GM23338 (cell line): ENCODE data around the gene RAB9A.

Source experiments
- CREB1 ChIP-seq: fragments of 250-450 bp; sonication (Bioruptor Pico); IDR thresholded peaks from 2 replicates; pipeline ENCODE4 v1.5.0; 2020; ENCODE audit warnings: low read depth, mild to moderate bottlenecking, moderate library complexity
- EZH2 ChIP-seq: fragments of 200-600 bp; sonication (generic); IDR thresholded peaks from one replicate; pipeline ENCODE4 v1.8.0; 2017; ENCODE audit warnings: antibody characterized with exemption, mild to moderate bottlenecking, low read depth; ENCODE audit not compliant: unreplicated experiment
- EZH2phosphoT487 ChIP-seq: fragments of 200-600 bp; sonication (generic); IDR thresholded peaks from one replicate; pipeline ENCODE4 v1.8.1; 2018; ENCODE audit warnings: antibody characterized with exemption; ENCODE audit not compliant: unreplicated experiment
- JUNB ChIP-seq: IDR thresholded peaks from one replicate; pipeline ENCODE4 v1.6.1; 2016; ENCODE audit warnings: antibody characterized with exemption; ENCODE audit not compliant: unreplicated experiment
- NANOG ChIP-seq: IDR thresholded peaks from 2 replicates; pipeline ENCODE4 v1.6.1; 2016; ENCODE audit warnings: antibody characterized with exemption, borderline replicate concordance
- POLR2AphosphoS5 ChIP-seq: IDR thresholded peaks from 2 replicates; pipeline ENCODE4 v1.6.1; 2016; ENCODE audit warnings: antibody characterized with exemption, low read depth
- STAT1 ChIP-seq: IDR thresholded peaks from one replicate; pipeline ENCODE4 v1.6.1; 2016; ENCODE audit warnings: antibody characterized with exemption; ENCODE audit not compliant: unreplicated experiment
- ZNF114 ChIP-seq: fragments of 250-450 bp; sonication (Bioruptor Pico); IDR thresholded peaks from 2 replicates; pipeline ENCODE4 v1.5.0; 2020; ENCODE audit warnings: mild to moderate bottlenecking, moderate library complexity
- ZNF331 ChIP-seq: fragments of 250-450 bp; sonication (Bioruptor Pico); IDR thresholded peaks from 2 replicates; pipeline ENCODE4 v1.5.0; 2020; ENCODE audit warnings: low read depth, mild to moderate bottlenecking, moderate library complexity
- TF ChIP-seq, protein P1 (sequence below), 2 experiments: fragments of 200-600 bp in 1 of 2; sonication (generic) in 1 of 2; conservative IDR thresholded peaks; 2 replicates each; pipeline versions ENCODE4 v1.5.1 to v1.6.1; 2016 to 2017; ENCODE audit warnings: antibody characterized with exemption in 2 of 2, low read depth in 2 of 2, mild to moderate bottlenecking in 2 of 2, moderate library complexity in 1 of 2
- TF ChIP-seq, protein P2 (sequence below): IDR thresholded peaks from one replicate; pipeline ENCODE4 v1.6.1; 2018; ENCODE audit warnings: antibody characterized with exemption; ENCODE audit not compliant: unreplicated experiment
- TF ChIP-seq, protein P3 (sequence below): IDR thresholded peaks from 2 replicates; pipeline ENCODE4 v1.6.1; 2016; ENCODE audit warnings: antibody characterized with exemption
- TF ChIP-seq, protein P4 (sequence below): fragments of 250-450 bp; sonication (Bioruptor Pico); IDR thresholded peaks from 2 replicates; pipeline ENCODE4 v1.5.0; 2020; ENCODE audit warnings: mild to moderate bottlenecking, moderate library complexity

DNA sequence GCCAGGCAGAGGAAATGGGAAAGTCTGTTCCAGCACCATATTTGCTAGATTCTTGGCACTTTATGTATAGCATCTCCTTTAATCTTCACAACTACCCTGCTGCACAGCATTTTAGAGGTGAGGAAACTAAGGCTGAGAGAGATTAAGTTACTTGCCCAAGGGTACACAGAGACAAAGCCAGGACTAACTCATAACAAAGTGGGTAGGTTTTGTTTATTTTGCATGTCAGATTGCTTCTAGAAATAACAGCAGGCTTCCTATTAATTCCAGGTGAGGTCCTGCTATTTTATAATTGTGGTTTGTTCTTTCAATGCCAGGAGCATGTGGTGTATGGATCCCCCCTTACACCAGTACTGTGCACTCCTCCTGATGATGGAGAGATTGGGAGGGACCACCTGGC is 21.0 kb upstream of the RAB9A start:
- TF ChIP-seq, protein P1, sequence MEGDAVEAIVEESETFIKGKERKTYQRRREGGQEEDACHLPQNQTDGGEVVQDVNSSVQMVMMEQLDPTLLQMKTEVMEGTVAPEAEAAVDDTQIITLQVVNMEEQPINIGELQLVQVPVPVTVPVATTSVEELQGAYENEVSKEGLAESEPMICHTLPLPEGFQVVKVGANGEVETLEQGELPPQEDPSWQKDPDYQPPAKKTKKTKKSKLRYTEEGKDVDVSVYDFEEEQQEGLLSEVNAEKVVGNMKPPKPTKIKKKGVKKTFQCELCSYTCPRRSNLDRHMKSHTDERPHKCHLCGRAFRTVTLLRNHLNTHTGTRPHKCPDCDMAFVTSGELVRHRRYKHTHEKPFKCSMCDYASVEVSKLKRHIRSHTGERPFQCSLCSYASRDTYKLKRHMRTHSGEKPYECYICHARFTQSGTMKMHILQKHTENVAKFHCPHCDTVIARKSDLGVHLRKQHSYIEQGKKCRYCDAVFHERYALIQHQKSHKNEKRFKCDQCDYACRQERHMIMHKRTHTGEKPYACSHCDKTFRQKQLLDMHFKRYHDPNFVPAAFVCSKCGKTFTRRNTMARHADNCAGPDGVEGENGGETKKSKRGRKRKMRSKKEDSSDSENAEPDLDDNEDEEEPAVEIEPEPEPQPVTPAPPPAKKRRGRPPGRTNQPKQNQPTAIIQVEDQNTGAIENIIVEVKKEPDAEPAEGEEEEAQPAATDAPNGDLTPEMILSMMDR (conservative IDR thresholded peaks at IDR 0.05; ENCODE audit: low read depth in 2 of 2), result no peak
- no peak for TF ChIP-seq EZH2
- TF ChIP-seq, protein P2, sequence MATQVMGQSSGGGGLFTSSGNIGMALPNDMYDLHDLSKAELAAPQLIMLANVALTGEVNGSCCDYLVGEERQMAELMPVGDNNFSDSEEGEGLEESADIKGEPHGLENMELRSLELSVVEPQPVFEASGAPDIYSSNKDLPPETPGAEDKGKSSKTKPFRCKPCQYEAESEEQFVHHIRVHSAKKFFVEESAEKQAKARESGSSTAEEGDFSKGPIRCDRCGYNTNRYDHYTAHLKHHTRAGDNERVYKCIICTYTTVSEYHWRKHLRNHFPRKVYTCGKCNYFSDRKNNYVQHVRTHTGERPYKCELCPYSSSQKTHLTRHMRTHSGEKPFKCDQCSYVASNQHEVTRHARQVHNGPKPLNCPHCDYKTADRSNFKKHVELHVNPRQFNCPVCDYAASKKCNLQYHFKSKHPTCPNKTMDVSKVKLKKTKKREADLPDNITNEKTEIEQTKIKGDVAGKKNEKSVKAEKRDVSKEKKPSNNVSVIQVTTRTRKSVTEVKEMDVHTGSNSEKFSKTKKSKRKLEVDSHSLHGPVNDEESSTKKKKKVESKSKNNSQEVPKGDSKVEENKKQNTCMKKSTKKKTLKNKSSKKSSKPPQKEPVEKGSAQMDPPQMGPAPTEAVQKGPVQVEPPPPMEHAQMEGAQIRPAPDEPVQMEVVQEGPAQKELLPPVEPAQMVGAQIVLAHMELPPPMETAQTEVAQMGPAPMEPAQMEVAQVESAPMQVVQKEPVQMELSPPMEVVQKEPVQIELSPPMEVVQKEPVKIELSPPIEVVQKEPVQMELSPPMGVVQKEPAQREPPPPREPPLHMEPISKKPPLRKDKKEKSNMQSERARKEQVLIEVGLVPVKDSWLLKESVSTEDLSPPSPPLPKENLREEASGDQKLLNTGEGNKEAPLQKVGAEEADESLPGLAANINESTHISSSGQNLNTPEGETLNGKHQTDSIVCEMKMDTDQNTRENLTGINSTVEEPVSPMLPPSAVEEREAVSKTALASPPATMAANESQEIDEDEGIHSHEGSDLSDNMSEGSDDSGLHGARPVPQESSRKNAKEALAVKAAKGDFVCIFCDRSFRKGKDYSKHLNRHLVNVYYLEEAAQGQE, result no peak
- TF ChIP-seq POLR2AphosphoS5, result no peak
- TF ChIP-seq CREB1 (CRISPR knock-in tag), result no peak
- no peak for TF ChIP-seq ZNF114 (CRISPR knock-in tag)
- TF ChIP-seq JUNB, result no peak
- TF ChIP-seq, protein P3, sequence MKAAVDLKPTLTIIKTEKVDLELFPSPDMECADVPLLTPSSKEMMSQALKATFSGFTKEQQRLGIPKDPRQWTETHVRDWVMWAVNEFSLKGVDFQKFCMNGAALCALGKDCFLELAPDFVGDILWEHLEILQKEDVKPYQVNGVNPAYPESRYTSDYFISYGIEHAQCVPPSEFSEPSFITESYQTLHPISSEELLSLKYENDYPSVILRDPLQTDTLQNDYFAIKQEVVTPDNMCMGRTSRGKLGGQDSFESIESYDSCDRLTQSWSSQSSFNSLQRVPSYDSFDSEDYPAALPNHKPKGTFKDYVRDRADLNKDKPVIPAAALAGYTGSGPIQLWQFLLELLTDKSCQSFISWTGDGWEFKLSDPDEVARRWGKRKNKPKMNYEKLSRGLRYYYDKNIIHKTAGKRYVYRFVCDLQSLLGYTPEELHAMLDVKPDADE, result no peak
- TF ChIP-seq, protein P4, sequence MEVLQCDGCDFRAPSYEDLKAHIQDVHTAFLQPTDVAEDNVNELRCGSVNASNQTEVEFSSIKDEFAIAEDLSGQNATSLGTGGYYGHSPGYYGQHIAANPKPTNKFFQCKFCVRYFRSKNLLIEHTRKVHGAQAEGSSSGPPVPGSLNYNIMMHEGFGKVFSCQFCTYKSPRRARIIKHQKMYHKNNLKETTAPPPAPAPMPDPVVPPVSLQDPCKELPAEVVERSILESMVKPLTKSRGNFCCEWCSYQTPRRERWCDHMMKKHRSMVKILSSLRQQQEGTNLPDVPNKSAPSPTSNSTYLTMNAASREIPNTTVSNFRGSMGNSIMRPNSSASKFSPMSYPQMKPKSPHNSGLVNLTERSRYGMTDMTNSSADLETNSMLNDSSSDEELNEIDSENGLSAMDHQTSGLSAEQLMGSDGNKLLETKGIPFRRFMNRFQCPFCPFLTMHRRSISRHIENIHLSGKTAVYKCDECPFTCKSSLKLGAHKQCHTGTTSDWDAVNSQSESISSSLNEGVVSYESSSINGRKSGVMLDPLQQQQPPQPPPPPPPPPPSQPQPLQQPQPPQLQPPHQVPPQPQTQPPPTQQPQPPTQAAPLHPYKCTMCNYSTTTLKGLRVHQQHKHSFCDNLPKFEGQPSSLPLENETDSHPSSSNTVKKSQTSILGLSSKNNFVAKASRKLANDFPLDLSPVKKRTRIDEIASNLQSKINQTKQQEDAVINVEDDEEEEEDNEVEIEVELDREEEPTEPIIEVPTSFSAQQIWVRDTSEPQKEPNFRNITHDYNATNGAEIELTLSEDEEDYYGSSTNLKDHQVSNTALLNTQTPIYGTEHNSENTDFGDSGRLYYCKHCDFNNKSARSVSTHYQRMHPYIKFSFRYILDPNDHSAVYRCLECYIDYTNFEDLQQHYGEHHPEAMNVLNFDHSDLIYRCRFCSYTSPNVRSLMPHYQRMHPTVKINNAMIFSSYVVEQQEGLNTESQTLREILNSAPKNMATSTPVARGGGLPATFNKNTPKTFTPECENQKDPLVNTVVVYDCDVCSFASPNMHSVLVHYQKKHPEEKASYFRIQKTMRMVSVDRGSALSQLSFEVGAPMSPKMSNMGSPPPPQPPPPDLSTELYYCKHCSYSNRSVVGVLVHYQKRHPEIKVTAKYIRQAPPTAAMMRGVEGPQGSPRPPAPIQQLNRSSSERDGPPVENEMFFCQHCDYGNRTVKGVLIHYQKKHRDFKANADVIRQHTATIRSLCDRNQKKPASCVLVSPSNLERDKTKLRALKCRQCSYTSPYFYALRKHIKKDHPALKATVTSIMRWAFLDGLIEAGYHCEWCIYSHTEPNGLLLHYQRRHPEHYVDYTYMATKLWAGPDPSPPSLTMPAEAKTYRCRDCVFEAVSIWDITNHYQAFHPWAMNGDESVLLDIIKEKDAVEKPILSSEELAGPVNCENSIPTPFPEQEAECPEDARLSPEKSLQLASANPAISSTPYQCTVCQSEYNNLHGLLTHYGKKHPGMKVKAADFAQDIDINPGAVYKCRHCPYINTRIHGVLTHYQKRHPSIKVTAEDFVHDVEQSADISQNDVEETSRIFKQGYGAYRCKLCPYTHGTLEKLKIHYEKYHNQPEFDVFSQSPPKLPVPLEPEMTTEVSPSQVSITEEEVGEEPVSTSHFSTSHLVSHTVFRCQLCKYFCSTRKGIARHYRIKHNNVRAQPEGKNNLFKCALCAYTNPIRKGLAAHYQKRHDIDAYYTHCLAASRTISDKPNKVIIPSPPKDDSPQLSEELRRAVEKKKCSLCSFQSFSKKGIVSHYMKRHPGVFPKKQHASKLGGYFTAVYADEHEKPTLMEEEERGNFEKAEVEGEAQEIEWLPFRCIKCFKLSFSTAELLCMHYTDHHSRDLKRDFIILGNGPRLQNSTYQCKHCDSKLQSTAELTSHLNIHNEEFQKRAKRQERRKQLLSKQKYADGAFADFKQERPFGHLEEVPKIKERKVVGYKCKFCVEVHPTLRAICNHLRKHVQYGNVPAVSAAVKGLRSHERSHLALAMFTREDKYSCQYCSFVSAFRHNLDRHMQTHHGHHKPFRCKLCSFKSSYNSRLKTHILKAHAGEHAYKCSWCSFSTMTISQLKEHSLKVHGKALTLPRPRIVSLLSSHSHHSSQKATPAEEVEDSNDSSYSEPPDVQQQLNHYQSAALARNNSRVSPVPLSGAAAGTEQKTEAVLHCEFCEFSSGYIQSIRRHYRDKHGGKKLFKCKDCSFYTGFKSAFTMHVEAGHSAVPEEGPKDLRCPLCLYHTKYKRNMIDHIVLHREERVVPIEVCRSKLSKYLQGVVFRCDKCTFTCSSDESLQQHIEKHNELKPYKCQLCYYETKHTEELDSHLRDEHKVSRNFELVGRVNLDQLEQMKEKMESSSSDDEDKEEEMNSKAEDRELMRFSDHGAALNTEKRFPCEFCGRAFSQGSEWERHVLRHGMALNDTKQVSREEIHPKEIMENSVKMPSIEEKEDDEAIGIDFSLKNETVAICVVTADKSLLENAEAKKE (CRISPR knock-in tag), result no peak
- no peak for TF ChIP-seq EZH2phosphoT487
- TF ChIP-seq STAT1, result no peak
- TF ChIP-seq NANOG, result no peak
- no peak for TF ChIP-seq ZNF331 (CRISPR knock-in tag)
